Adrenal gland (tissue), 5 donors: ENCODE measurements around the gene COA4.

Source experiments
- POLR2A ChIP-seq, 2 donors: fragments of 450-650 bp; IDR thresholded peaks; one replicate each; pipeline ENCODE4 v1.6.1; 2017; ENCODE audit warnings: antibody characterized with exemption in 2 of 2, mild to moderate bottlenecking in 2 of 2, moderate library complexity in 1 of 2
- TF ChIP-seq, protein P1 (sequence below), 6 experiments: fragments of 450-650 bp in 4 of 6; fragments of 200-600 bp in 2 of 6; sonication (generic) in 1 of 6; IDR thresholded peaks; 1 replicate in 5 of 6; 2 replicates in 1 of 6; pipeline versions ENCODE4 v1.5.1 to v1.8.0; 2016 to 2021; ENCODE audit warnings: antibody characterized with exemption in 6 of 6, mild to moderate bottlenecking in 2 of 6, moderate library complexity in 1 of 6
- donor health status: DM: no; HTN: no; CAD: no.

DNA sequence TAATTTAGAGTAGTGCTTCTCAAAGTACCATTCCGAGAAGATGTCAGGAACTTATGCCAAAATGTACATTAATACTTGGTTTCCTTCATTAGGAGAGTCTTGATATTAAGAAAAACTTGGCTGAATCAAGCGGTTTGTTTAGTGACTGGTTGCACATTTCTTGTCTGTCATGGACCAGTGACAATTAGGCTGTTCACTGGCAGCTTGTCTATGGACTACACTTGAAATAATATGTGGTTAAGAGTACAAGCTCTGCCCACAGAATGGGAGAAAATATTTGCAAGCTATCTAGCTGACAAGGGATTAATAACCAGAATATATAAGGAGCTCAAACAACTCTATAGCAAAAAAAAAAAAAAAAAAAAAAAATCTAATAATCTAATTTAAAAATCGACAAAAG, 24.6 kb downstream of the COA4 start:
- TF ChIP-seq POLR2A (IDR thresholded peaks at IDR 0.05), result no peak
- TF ChIP-seq, protein P1, sequence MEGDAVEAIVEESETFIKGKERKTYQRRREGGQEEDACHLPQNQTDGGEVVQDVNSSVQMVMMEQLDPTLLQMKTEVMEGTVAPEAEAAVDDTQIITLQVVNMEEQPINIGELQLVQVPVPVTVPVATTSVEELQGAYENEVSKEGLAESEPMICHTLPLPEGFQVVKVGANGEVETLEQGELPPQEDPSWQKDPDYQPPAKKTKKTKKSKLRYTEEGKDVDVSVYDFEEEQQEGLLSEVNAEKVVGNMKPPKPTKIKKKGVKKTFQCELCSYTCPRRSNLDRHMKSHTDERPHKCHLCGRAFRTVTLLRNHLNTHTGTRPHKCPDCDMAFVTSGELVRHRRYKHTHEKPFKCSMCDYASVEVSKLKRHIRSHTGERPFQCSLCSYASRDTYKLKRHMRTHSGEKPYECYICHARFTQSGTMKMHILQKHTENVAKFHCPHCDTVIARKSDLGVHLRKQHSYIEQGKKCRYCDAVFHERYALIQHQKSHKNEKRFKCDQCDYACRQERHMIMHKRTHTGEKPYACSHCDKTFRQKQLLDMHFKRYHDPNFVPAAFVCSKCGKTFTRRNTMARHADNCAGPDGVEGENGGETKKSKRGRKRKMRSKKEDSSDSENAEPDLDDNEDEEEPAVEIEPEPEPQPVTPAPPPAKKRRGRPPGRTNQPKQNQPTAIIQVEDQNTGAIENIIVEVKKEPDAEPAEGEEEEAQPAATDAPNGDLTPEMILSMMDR (IDR thresholded peaks at IDR 0.05), result no peak
